ENCODE results near the gene GALNT12.

GALNT12 gene

DNA sequence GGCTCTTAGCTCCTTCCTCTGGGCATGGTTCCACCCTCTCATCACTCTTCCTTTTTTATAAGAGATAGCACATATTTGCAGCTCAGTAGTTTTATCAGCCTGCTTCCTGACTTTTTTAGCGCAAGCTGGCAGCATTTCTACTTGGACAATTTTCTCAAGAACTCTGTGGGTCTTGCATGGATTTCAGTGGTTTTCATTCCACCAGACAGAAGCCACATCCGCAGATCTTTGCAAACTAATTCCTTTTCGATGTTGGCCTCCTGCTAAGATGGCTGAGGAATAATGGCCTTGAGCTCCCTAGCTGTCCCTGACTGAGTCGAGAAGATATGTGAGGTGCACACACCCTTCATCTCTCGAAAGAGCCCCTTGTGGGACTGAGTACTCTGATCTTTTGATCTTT, 49.5 kb downstream of the GALNT12 start:
- DNase-seq (ENCODE audit: extremely low spot score), result no peak
- CTCF ChIA-PET, result interaction anchor here (0.9 to 2.6 kb wide), 2 partner anchors 10 to 282 kb away, joined by 3 to 22 read pairs; no protein-coding TSS in a partner anchor
- POLR2A ChIA-PET, result no interaction called here
- TF ChIP-seq, protein P1, sequence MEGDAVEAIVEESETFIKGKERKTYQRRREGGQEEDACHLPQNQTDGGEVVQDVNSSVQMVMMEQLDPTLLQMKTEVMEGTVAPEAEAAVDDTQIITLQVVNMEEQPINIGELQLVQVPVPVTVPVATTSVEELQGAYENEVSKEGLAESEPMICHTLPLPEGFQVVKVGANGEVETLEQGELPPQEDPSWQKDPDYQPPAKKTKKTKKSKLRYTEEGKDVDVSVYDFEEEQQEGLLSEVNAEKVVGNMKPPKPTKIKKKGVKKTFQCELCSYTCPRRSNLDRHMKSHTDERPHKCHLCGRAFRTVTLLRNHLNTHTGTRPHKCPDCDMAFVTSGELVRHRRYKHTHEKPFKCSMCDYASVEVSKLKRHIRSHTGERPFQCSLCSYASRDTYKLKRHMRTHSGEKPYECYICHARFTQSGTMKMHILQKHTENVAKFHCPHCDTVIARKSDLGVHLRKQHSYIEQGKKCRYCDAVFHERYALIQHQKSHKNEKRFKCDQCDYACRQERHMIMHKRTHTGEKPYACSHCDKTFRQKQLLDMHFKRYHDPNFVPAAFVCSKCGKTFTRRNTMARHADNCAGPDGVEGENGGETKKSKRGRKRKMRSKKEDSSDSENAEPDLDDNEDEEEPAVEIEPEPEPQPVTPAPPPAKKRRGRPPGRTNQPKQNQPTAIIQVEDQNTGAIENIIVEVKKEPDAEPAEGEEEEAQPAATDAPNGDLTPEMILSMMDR (IDR thresholded peaks at IDR 0.05; ENCODE audit: control extremely low read depth, extremely low read depth, low read depth, missing control alignments), result no peak

DNA sequence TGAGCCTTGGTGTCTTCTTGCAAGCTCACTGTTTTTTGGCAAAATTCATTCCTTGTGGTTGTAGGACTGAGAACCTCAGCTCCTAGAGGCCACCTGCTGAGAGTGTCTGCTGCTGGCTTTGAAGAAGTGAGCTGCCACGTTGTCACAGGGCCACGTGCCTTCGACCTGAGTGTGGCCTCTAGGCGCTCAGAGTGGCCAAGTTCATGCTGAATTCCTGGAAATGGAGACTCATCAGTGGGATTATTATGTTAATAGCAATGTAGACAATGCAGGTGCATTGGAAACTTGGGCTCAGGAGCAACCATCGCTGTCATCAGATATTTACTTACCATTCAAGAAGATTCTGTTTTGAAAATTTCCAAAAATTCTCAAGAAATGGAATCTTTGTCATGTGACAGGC, 52.5 kb downstream of the GALNT12 start:
- TF ChIP-seq, protein P1 (IDR thresholded peaks at IDR 0.05; ENCODE audit: control extremely low read depth, extremely low read depth, low read depth, missing control alignments), result no peak
- POLR2A ChIA-PET, result no interaction called here
- CTCF ChIA-PET, result interaction anchor here (2.0 to 2.3 kb wide), 2 partner anchors 11 to 12 kb away, joined by 6 to 15 read pairs; no protein-coding TSS in a partner anchor
- DNase-seq (ENCODE audit: extremely low spot score), result no peak

DNA sequence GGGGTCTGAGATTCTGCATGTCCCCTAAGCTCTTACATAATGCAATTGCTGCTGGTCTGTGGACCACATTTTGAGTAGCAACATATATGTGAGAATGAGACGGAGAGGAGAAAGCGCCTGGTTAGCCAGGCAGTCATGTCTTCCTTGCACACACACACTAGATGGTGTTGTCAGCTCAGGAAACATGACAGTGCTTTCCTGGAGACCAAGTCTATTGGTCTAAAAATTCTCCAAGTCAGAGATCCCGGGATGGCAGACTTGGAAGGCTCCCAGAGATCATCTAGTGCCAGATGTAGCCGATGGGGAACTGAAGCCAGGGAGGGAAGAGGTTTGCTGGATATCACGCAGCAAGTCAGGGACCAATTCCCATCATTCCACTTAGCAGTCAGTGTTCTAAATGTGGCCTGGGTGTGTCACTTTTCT, 53.4 kb downstream of the GALNT12 start:
- ChIA-PET POLR2A (no interaction called here), CTCF (interaction anchor here (1.1 to 2.3 kb wide), 3 partner anchors 11 to 105 kb away, joined by 3 to 15 read pairs (median 6); no protein-coding TSS in a partner anchor)
- no peak for DNase-seq (ENCODE audit: extremely low spot score)
- TF ChIP-seq, protein P1 (IDR thresholded peaks at IDR 0.05; ENCODE audit: control extremely low read depth, extremely low read depth, low read depth, missing control alignments), result no peak

DNA sequence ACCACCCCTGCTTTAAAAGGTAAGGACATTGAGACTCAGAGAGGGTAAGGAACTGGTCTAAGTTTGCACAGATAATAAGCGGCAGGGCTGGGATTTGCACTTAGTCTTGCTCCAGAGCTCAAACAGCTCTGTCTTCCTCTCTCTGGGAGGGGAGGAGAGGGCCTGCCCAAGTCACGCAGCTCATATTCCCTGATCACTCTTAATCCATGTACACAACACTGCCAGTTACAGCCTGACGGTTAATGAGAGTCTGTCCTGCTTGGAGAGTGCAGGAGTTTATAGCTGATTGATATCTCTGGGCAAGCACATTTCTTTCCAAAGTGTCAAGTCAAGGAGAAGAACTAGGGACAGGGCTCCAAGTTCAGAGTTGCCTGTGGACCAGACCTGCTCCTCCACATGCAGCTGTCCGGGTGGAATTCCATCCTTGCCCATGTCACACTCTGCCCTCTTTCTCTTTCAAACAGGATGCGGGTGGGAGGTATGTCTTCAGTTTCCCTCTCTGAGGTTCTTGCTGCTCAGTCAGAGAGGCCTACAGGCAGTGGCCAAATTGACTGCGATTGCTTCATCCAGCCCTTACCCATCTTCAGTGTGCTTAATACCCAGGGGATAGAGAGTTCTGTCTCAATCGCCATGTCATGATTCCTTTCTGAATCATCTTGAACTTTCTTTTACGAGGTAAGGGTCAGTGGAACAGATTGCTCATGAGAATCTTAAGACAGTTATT, 54.5 kb downstream of the GALNT12 start:
- TF ChIP-seq, protein P1 (IDR thresholded peaks at IDR 0.05; ENCODE audit: control extremely low read depth, extremely low read depth, low read depth, missing control alignments), result no peak
- no peak for DNase-seq (ENCODE audit: extremely low spot score)
- ChIA-PET CTCF (interaction anchor here (1.1 to 2.3 kb wide), 4 partner anchors 10 to 104 kb away, joined by 3 to 15 read pairs (median 4); no protein-coding TSS in a partner anchor), POLR2A (no interaction called here)

DNA sequence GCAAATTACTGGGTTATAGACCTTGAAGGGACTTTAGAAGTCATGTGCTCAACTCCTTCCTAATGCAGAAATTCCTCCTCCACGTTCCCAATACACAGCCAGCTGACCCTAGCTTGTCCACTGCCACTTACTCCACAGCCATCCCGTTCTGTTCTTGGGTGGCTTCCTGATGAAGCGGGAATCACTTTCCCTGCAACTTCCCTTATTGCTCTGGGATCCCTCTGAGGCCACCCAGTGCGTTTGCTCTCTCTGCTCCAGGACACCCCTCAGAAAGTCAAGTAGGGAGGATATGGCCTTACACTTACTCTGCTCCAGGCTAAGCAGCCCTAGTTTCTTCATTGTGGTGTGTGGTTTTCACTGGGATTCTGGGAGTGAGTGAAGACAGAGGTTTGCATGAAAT, 55.5 kb downstream of the GALNT12 start:
- DNase-seq (ENCODE audit: extremely low spot score), result no peak
- ChIA-PET CTCF (interaction anchor here (1.2 kb wide), 1 partner anchor 9 kb away, joined by 3 read pairs; no protein-coding TSS in a partner anchor), POLR2A (no interaction called here)
- TF ChIP-seq, protein P1 (IDR thresholded peaks at IDR 0.05; ENCODE audit: control extremely low read depth, extremely low read depth, low read depth, missing control alignments), result no peak

DNA sequence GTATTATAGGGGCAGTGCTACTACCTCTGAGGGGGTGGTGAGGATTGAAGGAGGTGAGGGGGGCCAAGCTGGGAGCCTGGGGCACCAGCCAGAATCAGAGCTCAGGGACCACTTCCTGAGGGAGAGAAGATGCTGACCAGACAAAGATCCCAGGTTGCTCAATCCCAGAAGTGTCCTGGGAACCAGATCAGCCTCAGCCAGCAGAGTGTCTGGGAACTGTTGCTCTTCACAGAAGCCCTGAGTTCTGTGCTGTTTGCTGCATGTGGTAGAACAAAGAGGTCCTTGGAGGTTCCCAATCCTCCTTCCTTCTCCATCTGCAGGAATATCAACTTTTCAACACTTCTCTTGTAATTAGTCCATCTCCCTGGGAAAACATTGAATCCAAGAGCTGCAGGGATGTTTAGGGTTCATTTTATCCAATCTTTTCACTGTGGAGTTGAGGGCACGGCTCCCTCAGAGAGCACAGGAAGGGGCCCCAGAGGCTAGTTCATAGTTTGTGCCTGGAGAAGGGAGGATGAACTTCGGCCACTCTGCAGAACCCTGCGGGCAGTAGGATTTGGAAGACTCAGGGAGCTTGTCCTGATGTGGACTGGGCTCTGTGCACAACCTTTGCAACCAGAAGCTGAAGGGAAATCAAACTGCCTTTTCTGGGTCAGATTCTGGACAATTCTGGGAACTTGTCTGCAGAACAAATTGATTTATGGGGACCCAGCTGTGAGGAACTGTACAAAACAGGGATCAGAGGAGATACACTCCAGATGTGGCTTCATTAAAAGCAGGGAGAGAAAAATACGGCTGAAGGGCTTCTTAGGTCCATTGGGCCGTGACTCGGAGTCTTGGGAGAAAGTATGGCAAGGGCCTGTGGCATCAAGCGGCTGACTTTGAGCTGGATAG, 57.1 kb downstream of the GALNT12 start:
- no peak for DNase-seq (ENCODE audit: extremely low spot score)
- TF ChIP-seq, protein P1 (IDR thresholded peaks at IDR 0.05; ENCODE audit: control extremely low read depth, extremely low read depth, low read depth, missing control alignments), result no peak
- ChIA-PET CTCF (no interaction called here), POLR2A (no interaction called here)

Data from GM10248 (cell line).